ENCODE measurements around the gene RFX2. TPM values are rescaled to one million over a fixed set of nuclear protein-coding genes. Genes with fewer than 3 reads are reported as not detected.

RFX2 gene
- 10 to 100 TPM; 20.7 to 21.7 TPM for total RNA-seq
- long read RNA-seq, donor 1, partial matches to known transcripts, result 11 of 22 reads
- long read RNA-seq, donor 1, other reads (novel, unspliced or antisense), result 7 of 22 reads
- long read RNA-seq, donor 2, partial matches to known transcripts, result 10 of 24 reads
- long read RNA-seq, donor 2, other reads (novel, unspliced or antisense), result 13 of 24 reads

DNA sequence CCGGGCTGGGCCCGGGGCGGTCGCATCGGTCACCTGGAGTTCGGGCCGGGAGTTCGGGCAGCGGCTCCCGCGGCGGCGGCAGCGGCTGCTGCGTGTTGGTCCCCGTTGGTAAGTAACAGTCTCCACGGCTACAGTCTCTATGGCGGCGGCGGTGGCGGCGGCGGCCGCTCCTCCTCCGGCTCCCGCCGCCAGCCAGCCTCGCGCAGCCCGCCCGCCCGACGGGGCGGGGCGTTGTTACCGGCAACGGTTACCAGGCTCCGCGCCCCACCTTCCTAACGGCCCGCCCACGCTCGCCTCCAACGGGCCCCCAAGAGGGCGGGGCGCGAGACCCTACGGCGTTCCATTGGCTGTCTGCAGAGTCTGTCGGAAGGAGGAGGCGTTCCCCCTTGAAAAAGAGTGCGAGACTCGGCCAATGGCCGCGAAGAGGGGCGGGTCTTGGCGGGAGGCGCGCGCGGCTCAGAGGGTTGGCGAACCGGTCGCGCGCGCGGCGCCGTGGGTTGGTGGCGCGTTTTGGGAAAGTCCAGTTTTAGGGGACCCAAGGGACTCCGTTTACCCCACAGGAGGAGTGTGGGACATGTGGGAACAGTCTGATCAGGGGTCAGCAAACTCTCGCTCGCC is at the start of gene RFX2:
Gene RFX2 (minus strand): TSS at position 141 of the 618 bp plus-strand sequence. CDS start 63,004 bp downstream, outside the sequence.
- peak; percentile 100 for DNase-seq (ENCODE audit: low spot score)
- intact Hi-C loops (cut with DNase I), result no loop called here

DNA sequence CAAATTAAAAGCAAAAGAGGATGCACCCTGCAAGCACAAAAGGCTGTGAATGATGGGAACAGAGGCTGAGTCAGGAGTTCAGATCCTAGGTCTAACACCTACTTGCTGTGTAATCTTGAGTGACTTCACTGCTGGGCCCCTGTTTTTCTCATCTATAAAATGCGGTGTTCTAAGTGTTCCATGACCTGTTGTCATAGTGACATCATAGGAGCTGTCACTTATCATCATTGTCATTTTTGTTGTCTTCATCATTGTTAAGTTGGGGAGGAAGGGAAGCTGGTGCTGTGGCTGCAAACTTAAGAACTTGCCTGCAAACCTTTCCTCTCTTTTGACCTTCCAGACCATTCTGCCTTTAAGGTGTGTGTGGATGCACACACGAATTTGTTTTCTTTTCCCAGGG is 45.7 kb upstream of the RFX2 start:
- intact Hi-C loops (cut with DNase I), result no loop called here
- no peak for DNase-seq (ENCODE audit: low spot score)

DNA sequence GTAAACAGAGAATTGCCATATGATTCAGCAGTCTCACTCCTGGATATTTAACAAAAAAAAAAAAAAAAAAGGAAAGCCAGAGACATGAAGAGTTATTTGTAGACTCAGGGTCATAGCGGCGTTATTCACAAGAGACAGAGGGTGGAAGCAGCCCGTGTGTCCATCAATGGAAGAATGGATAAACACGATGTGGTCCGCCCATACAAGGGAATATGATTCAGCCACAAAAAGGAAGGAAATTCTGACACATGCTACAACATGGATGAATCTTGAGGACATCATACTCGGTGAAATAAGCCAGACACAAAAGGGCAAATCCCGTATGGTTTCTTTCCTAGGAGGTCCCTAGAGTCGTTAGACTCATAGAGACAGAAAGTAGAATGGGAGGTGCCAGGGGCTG is 40.0 kb upstream of the RFX2 start:
- DNase-seq (ENCODE audit: low spot score), result no peak
- intact Hi-C loops (cut with DNase I), result no loop called here

DNA sequence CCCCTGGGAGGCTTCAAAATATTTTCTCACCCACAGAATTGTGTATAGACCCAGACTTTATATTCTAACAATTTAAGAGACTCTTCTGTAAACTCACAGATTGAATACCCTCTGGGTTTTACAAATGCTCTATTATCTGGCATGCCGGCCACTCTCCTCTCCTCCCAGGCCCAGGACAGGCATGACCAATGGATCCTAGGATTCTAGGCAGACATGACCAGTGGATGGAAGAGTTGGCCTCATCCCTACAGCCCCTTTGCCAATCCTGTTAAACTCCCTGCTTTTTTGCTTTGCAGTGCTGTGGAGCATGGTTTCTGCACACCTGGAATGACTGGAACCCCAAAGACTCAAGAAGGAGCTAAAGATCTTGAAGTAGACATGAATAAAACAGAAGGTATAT is 30.9 kb upstream of the RFX2 start:
- intact Hi-C loops (cut with DNase I), result no loop called here

DNA sequence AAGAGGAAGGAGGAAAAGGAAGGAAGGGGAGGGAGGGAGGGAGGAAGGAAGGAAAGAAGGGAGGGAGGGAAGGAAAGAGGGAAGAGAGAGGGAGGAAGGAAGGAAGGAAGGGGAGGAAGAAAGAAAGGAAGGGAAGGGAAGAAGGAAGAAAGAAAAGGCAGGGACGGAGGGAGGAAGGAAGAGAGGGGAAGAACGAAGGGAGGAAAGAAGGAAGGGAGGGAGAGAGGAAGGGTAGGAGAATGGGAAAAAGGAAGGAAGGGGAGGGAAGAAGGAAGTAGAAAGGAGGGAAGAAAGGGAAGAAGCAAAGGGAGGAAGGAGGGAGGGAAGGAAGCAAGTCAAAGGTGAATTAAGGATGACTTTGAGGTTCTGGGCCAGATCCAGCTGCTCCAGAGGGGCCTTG is 28.2 kb upstream of the RFX2 start:
- no peak for DNase-seq (ENCODE audit: low spot score)
- intact Hi-C loops (cut with DNase I), result no loop called here

More for the DNA sequence above, 30.9 kb upstream of the RFX2 start:
- DNase-seq (ENCODE audit: low spot score), result no peak

DNA sequence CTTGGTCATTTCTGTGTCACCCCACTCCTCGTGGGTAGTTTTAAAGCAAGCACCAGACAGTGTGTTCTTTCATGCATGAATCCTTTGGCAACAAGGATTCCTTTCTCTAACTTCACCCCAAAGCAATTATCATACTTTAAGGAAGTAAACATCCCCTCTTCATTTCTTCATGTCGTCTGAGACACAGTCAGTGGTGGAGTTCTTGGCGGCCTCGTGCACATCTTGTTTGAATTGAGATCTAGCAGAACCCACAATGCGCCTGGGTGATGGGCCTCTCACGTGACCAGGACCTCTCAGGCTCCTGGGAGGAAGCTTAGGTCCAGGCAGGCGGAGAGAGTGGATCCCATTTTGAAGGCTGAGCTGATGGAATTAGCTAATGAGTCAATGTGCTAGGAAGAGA is 27.8 kb upstream of the RFX2 start:
- no peak for DNase-seq (ENCODE audit: low spot score)
- intact Hi-C loops (cut with DNase I), result no loop called here

DNA sequence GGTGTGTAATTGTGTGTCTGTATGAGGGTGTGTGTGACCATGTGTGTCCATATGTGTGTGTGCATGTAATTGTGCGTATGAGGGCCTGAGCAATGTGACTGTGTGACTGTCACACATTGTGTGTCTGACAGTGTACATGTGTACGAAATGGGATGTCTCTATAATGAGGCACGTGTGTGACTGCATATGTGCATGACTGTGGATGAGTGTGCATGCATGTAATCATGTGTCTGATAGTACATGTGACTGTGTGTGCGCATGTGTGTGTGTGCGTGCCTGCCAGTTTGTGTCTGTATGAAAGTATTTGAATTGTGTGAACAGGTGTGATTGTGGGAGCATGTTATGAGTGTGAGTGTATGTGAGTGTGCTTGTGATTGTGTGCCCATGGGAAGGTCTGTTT is 22.9 kb upstream of the RFX2 start:
- intact Hi-C loops (cut with DNase I), result loop anchor here in 1 of 2 donors (5.0 kb wide), 1 partner anchor 86 kb away; no protein-coding TSS in a partner anchor
- DNase-seq (ENCODE audit: low spot score), result peak; percentile 13

DNA sequence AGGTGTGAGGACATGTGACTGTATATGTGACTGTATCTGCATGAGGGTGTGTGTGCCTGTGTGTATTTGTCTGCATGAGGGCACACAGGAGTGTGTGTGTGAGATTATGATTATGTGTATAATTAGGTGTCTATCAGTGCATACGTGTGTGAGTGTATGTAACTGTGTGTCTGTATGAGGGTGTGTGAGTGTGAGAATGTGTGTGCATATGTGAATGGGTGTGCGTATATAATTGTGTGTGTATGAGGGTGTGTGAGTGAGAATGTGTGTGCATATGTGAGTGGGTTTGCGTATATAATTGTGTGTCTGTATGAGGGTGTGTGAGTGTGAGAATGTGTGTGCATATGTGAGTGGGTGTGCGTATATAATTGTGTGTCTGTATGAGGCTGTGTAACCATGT is 22.2 kb upstream of the RFX2 start:
- DNase-seq (ENCODE audit: low spot score), result no peak
- intact Hi-C loops (cut with DNase I), result loop anchor here in 1 of 2 donors (5.0 kb wide), 1 partner anchor 85 kb away; no protein-coding TSS in a partner anchor

DNA sequence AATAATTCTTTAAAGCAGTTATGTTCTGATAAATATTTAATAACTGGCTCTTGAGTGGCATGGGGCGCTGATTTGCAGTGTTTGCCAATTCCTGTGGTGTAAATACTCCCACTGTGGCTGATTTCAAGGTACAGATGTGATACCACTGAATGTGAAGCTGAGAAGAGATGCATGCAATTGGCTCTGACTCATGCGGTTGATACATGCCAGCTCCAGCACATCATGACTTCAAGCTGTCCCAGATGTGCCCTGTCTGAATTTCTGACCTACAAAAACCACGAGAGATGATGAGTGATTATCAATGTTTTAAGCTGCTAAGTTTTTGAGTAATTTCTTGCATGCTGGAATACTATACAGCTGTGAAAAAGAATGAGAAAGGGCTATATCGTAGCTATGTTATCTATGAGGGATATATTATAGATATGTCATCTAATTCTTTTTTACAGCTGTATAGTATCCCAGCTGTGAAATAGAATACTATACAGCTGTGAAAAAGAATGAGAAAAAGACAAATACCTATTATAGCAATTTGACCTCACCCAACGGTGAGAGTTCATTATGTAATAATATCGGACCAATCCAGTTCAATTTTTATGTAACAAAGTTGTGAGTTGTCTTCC is 17.5 kb upstream of the RFX2 start:
- no peak for DNase-seq (ENCODE audit: low spot score)
- intact Hi-C loops (cut with DNase I), result no loop called here

DNA sequence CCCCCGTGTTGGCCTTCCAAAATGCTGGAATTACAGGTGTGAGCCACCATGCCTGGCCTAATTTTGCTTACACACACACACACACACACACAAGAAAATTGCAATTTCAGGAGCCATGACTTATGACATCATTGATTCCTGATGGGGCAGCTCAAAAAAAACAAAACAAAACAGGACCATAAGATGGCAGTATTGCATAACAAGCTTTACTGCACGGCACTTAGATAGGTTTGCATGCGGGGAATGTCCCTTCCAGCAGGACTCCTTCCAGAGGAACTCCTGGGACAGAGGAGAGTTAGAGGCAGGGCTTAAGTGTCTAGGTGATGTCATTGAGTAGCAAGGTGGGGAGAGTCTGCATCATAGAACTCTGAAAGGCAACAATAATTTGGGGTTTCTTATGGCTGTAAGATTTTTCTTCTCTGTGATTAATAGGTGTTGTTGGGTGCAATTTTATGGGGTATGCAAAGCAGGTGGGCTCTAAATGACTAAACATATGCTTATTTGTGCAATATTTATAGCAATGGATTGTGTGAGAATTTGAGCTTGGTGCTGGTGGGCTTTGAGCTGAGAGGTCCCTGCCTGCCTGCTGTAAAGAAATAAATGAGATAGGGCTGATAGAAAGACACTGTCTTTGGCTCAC is 16.2 kb upstream of the RFX2 start:
- intact Hi-C loops (cut with DNase I), result no loop called here
- DNase-seq (ENCODE audit: low spot score), result no peak

DNA sequence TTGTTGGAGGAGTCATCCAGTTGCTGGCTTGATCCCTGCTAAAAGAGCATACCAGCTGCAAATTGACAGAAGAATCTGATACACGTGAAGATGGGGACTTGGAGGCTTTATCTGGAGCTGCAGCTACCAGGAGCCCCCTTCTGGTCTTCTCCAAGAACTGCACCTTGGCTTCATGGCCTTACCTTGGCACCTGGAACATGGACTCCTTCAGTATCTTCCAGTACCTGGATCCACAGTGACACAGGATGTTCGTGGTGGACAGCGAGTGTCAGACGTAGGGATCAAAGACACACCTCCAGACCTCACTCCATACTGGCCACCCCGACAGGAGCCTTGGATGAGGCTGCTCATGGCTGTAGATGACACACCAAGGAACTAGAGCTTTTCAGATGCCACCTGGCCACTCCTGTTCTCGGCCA is 15.3 kb upstream of the RFX2 start:
- intact Hi-C loops (cut with DNase I), result loop anchor here in 1 of 2 donors (2.0 kb wide), 1 partner anchor 77 kb away; no protein-coding TSS in a partner anchor
- no peak for DNase-seq (ENCODE audit: low spot score)

DNA sequence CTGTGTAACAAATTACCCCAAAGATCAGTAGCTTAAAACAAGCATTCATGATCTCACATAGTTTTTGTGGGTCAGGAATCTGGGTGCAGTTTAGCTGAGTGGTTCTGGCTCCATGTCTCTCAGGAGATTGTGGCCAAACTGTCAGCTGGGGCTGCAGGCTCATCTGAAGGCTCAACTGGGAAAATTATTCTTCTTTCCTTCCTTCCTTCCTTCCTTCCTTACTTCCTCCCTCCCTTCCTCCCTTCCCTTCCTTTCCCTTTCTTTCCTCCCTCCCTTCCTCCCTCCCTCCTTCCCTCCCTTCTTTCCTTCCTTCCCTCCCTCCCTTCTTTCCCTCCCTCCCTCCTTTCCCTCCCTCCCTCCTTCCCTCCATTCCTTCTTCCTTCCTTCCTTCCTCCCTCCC is 8.7 kb upstream of the RFX2 start:
- intact Hi-C loops (cut with DNase I), result no loop called here
- DNase-seq (ENCODE audit: low spot score), result no peak

DNA sequence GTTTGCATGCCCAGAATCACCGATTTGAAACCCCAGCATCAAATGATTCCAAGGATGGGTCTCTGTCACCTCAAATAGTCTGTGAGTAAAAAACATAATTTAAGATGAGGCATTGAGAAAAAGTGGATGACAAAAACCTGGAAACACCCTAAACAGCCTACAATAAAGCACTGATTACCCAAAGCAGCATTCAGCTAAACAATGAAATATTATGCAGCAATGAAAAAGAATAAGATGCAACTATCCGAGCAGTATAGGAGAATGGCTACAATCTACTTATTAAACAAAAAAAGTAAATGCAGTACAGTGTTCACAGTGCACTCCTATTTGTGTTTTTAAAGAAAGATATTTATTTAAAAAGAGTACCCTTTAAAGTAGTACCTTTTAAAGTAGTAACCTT is 7.7 kb upstream of the RFX2 start:
- no peak for DNase-seq (ENCODE audit: low spot score)
- intact Hi-C loops (cut with DNase I), result no loop called here

DNA sequence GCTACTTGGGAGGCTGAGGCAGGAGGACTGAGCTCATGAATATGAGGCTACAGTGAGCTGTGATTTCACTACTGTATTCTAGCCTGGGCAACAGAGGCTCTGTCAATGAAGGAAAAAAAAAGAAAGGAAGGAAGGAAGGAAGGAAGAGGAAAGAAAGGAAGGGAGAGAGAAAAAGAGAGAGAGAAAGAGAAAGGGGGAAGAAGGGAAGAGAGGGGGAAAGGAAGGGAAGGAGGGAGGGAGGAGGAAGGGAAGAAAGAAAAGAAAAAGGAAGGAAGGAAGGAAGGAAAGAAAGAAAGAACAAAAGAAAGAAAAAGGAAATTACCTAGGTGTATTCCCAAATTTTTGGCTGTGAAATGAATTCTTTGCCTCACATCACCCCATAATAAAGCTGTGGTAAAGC is 7.2 kb upstream of the RFX2 start:
- DNase-seq (ENCODE audit: low spot score), result no peak
- intact Hi-C loops (cut with DNase I), result no loop called here

DNA sequence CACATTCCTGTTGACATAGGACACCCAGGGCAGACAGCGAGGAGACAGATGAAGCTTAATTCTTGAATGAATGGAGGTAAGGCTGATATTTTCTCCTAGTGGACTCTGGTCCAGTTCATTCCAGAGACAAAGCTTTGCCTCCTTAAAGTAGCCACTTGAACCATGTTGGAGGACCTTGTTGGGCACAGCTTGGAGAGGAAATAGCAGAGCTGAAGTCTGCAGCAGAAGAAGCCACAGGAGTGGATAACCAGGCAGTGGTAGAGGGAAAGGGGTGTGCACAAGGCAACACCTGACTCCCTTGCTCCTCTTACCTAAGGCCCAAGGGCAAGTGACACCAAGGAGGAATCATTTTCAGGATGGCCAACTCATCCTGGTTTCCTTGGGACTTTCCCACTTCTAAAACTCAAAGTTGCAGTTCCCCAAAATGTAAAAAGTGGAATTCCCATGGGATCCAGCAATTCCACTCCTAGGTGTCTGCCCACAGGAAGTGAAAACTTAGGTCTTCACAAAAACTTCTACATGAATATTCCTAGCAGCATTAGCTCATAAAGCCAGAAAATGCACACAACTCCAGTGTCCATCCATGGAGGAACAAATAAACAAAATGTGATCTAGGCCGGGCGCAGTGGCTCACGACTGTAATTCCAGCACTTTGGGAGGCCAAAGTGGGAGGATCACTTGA is 6.6 kb upstream of the RFX2 start:
- intact Hi-C loops (cut with DNase I), result no loop called here
- DNase-seq (ENCODE audit: low spot score), result no peak

DNA sequence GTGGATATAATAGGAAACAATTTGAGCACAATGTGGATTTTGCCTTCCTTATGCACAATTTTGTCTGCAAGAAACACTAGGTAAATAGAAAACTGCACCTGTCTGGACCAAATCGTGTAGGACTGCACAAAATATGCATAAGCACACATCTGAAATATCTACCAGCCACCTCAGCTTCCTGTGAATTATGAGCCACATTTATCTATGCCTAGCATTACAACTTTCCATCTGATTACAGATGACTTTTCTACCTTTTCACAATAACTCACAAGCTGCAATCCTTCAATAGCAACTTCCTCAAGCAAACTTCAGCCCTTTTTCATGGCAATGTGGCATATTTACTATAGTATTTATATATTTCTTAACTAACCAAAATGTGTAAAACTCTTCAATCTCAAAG is 5.7 kb upstream of the RFX2 start:
- DNase-seq (ENCODE audit: low spot score), result no peak
- intact Hi-C loops (cut with DNase I), result no loop called here

DNA sequence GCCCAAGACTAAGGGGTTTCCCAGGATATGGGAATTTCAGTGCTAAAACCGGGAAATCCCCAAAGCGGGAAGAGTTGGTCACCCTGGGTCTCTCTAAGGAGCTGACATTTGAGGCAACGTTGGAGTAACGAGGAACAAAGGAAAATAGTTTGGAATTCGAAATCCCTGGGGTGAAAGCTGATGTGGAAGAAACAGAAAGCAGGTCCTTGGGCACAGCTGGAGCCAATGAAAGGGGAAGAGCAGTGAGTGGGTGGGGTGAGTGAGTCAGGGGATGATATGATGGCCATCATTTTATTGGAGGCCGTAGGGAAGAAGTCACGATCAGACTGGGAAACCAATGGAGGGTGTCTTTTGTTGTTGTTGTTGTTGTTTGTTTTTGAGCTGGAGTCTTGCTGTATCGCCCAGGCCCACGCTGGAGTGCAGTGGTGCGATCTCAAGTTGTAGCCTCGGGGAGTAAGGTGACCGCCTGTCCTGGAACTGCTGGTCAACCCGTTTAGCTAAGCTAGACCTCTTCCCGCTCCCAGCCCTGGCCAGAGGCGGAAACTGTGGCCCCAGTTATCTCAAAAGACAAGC is 3.4 kb upstream of the RFX2 start:
- no peak for DNase-seq (ENCODE audit: low spot score)
- intact Hi-C loops (cut with DNase I), result no loop called here

DNA sequence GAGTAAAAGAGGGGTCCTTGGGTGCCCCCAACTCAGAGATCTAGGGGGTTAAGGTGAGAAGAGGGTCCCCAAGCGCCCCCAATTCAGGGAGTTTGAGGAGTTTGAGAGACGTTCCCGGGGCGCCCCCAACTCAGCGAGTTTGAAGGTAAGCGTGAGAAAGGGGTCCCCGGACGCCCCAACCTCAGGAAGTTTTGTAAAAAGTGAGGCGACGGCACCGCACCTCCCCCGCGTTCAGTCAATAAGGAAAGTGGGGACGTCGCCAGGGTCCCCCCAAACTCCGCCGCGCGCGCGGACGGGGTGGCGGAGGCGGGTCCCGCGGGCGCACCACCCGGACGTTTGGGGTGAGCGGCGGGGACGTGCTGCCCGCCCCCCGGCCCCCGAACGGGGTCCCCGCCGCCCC is 353 bp downstream of the RFX2 start:
- peak; percentile 86 for DNase-seq (ENCODE audit: low spot score)

More for the DNA sequence above, 353 bp downstream of the RFX2 start:
- intact Hi-C loops (cut with DNase I), result loop anchor here in 1 of 2 donors (5.0 kb wide), 1 partner anchor 53 kb away; no protein-coding TSS in a partner anchor
